Measurements from ENCODE around the gene PHACTR4. TPM values are rescaled to one million over a fixed set of nuclear protein-coding genes. Genes with fewer than 3 reads are reported as not detected.

The PHACTR4 gene
- total and polyA plus RNA-seq, 9 of the 15 experiments (the other 6 are each of a cell fraction or from before 2014, with no cell fraction given) = 6.4 to 43.6 (median 14.2) TPM

DNA sequence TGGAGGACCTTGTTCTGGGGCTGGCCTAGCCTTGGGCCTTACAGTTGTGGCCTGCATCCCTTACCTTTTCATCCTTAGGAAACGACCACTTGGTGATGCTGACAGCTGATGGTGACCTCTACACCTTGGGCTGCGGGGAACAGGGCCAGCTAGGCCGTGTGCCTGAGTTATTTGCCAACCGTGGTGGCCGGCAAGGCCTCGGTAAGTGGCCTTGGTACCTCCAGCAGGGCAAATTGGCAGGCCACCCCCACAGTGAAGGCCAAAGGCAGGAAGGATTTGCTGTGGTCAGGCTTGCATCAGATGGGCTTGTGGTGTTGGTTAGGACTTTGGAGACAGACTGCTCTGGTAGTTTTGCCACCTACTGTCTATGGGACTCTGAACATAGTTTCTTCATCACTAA is 165.6 kb downstream of the PHACTR4 start (continued):
- TF ChIP-seq NR2C2 (CRISPR knock-in tag; IDR thresholded peaks at IDR 0.05) = 0 out of 2 replicates have a peak, but pooled peaks have one; percentile 35
- no peak for TF ChIP-seq NR2C2 (tag; IDR thresholded peaks at IDR 0.05)
- TF ChIP-seq, protein P1, sequence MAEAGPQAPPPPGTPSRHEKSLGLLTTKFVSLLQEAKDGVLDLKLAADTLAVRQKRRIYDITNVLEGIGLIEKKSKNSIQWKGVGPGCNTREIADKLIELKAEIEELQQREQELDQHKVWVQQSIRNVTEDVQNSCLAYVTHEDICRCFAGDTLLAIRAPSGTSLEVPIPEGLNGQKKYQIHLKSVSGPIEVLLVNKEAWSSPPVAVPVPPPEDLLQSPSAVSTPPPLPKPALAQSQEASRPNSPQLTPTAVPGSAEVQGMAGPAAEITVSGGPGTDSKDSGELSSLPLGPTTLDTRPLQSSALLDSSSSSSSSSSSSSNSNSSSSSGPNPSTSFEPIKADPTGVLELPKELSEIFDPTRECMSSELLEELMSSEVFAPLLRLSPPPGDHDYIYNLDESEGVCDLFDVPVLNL (CRISPR knock-in tag; IDR thresholded peaks at IDR 0.05; ENCODE audit: low read depth) = 0 out of 2 replicates have a peak, but pooled peaks have one; percentile 55
- TF ChIP-seq POLR2A (conservative IDR thresholded peaks at IDR 0.05) = no peak

DNA sequence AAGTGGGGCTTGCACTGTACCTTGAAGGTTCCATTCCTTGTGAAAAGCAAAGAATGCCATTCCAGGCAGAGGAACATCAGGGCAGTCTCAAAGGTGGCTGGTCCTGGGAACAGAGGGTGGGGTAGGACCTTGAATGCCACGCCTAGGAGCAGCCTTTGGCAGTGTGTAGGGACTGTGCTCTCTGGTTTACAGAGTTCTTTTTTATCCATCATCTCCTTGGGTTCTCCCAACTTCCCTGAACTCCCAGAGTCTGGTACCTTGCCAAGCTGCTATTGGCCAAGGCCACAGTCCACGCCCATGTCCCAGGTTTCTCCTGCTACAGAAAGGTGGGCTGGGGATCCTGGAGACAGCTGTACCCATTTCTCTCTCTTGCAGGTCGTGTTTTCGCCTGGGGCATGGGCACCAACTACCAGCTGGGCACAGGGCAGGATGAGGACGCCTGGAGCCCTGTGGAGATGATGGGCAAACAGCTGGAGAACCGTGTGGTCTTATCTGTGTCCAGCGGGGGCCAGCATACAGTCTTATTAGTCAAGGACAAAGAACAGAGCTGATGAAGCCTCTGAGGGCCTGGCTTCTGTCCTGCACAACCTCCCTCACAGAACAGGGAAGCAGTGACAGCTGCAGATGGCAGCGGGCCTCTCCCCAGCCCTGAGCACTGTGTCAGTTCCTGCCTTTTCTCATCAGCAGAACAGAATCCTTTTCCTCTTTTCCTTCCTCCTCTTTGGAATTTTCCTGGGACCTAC is 168.1 kb downstream of the PHACTR4 start:
- Histone ChIP-seq H4K20me1 (replicated peaks; ENCODE audit: control insufficient read depth, insufficient read depth, low read length) (0 out of 2 replicates have a peak, but pooled peaks cover 3% of the 10 kb centered on the region), H3K9me1 (ENCODE audit: control insufficient read depth, insufficient read depth, low read length) (no peaks in the 10 kb centered on the region), H3K4me1 (replicated peaks in 1 of 2; ENCODE audit: control insufficient read depth in 2 of 2, insufficient read depth in 2 of 2, low read length in 2 of 2) (no peaks in the 10 kb centered on the region; a peak in 1 of 5 replicates), H3K4me3 (no peak overlapping the region), H3K4me2 (ENCODE audit: insufficient read depth, low read length) (no peak overlapping the region), H3K27me3 (ENCODE audit: control insufficient read depth in 2 of 2, insufficient read depth in 2 of 2, low read length in 2 of 2) (no peaks in the 10 kb centered on the region), H3K27ac (ENCODE audit: extremely low read depth, low read depth, low read length) (no peak overlapping the region), H3K9ac (ENCODE audit: insufficient read depth in 1 of 2, low read depth in 2 of 2, low read length in 2 of 2) (peak overlapping the region in 1 of 2 experiments; percentile 70; a peak in 1 of 4 replicates), H3K9me3 (replicated peaks; ENCODE audit: control insufficient read depth, insufficient read depth, low read depth, low read length) (no peaks in the 10 kb centered on the region), H3K79me2 (ENCODE audit: control insufficient read depth, insufficient read depth, low read length) (no peaks in the 10 kb centered on the region), H3K36me3 (ENCODE audit: control insufficient read depth, insufficient read depth, low read length) (peaks cover 64% of the 10 kb centered on the region), H2AFZ (ENCODE audit: low read depth, low read length) (no peak overlapping the region)
- BruUV-seq (replicated peaks) = no TSS peak
- CTCF ChIA-PET (ENCODE audit: low intra/inter-chr PET ratio) = no interaction called here
- TF ChIP-seq, protein P2, sequence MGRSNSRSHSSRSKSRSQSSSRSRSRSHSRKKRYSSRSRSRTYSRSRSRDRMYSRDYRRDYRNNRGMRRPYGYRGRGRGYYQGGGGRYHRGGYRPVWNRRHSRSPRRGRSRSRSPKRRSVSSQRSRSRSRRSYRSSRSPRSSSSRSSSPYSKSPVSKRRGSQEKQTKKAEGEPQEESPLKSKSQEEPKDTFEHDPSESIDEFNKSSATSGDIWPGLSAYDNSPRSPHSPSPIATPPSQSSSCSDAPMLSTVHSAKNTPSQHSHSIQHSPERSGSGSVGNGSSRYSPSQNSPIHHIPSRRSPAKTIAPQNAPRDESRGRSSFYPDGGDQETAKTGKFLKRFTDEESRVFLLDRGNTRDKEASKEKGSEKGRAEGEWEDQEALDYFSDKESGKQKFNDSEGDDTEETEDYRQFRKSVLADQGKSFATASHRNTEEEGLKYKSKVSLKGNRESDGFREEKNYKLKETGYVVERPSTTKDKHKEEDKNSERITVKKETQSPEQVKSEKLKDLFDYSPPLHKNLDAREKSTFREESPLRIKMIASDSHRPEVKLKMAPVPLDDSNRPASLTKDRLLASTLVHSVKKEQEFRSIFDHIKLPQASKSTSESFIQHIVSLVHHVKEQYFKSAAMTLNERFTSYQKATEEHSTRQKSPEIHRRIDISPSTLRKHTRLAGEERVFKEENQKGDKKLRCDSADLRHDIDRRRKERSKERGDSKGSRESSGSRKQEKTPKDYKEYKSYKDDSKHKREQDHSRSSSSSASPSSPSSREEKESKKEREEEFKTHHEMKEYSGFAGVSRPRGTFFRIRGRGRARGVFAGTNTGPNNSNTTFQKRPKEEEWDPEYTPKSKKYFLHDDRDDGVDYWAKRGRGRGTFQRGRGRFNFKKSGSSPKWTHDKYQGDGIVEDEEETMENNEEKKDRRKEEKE (IDR thresholded peaks at IDR 0.05; ENCODE audit: borderline replicate concordance in 1 of 2, control insufficient read depth in 1 of 2, low read depth in 2 of 2, low read length in 1 of 2) = no peak
- TF ChIP-seq, protein P3, sequence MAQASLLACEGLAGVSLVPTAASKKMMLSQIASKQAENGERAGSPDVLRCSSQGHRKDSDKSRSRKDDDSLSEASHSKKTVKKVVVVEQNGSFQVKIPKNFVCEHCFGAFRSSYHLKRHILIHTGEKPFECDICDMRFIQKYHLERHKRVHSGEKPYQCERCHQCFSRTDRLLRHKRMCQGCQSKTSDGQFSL (CRISPR knock-in tag; IDR thresholded peaks at IDR 0.05) = no peak
- TF ChIP-seq, protein P3 (tag; IDR thresholded peaks at IDR 0.05) = no peak
- TF ChIP-seq SUPT5H (IDR thresholded peaks at IDR 0.05) = no peak
- intact Hi-C loops (cut with micrococcal nuclease) = no loop called here
- in situ Hi-C loops (cut with MboI) = no loop called here
- no peak for FAIRE-seq
- POLR2A ChIA-PET = interaction anchor here (0.6 to 2.8 kb wide), 9 partner anchors 11 to 131 kb away, joined by 3 to 12 read pairs (median 5); partner anchors contain the start of genes RCC1 and TRNAU1AP
- 76% methylated on average over 8 of the region's 8 CpGs for WGBS (ENCODE audit: insufficient coverage, low coverage, missing lambda C conversion rate)
- no peak for ATAC-seq
- DNase-seq (ENCODE audit: extremely low read depth in 1 of 4, low spot score in 3 of 4) = no peak

Data from K562 (cell line).